SU-DHL-6 (cell line): ENCODE data around the gene AGO1.

ENCODE experiments used
- H2AFZ ChIP-seq: fragments of 200-600 bp; sonication (generic); 2 replicates; pipeline ENCODE4 v1.6.1; 2014; ENCODE audit warnings: low read depth, mild to moderate bottlenecking, moderate library complexity, mixed read lengths, antibody characterized with exemption, low read length; ENCODE audit not compliant: severe bottlenecking
- H3F3A ChIP-seq: fragments of 200-600 bp; shearing (Covaris generic); 2 replicates; pipeline ENCODE4 v1.6.0; 2016; ENCODE audit warnings: antibody characterized with exemption, mild to moderate bottlenecking; ENCODE audit not compliant: insufficient read depth
- H3K27ac ChIP-seq: fragments of 200-600 bp; sonication (generic); 2 replicates; pipeline ENCODE4 v1.5.1; 2016; ENCODE audit warnings: low read depth, mild to moderate bottlenecking, low read length, moderate library complexity, mixed read lengths
- H3K27me3 ChIP-seq: fragments of 200-600 bp; sonication (generic), shearing (Covaris generic); 2 replicates; pipeline ENCODE4 v1.6.0; 2014; ENCODE audit warnings: mild to moderate bottlenecking, low read length
- H3K36me3 ChIP-seq: fragments of 200-600 bp; sonication (generic); 2 replicates; pipeline ENCODE4 v1.6.1; 2014; ENCODE audit warnings: mild to moderate bottlenecking, low read length, mixed read lengths
- H3K4me2 ChIP-seq: fragments of 300-600, 200-600 bp; shearing (Covaris generic), sonication (generic); 2 replicates; pipeline ENCODE4 v1.6.0; 2014; ENCODE audit warnings: low read length, low read depth, mild to moderate bottlenecking; ENCODE audit not compliant: poor library complexity, severe bottlenecking
- H3K4me3 ChIP-seq: fragments of 200-600 bp; sonication (generic); 2 replicates; pipeline ENCODE4 v1.5.1; 2014; ENCODE audit warnings: antibody characterized with exemption, low read length, mild to moderate bottlenecking, mixed read lengths; ENCODE audit not compliant: insufficient read depth, poor library complexity, severe bottlenecking
- H3K79me2 ChIP-seq: fragments of 200-600 bp; sonication (generic); 2 replicates; pipeline ENCODE4 v1.6.1; 2014; ENCODE audit warnings: mild to moderate bottlenecking, low read length, moderate library complexity; ENCODE audit not compliant: insufficient read depth
- H3K9ac ChIP-seq: fragments of 200-600 bp; sonication (generic); 2 replicates; pipeline ENCODE4 v1.7.0; 2014; ENCODE audit warnings: mild to moderate bottlenecking, low read length
- H3K9me2 ChIP-seq: fragments of 200-600 bp; sonication (generic); replicated peaks from 2 replicates; pipeline ENCODE4 v1.6.1; 2014; ENCODE audit warnings: low read length; ENCODE audit not compliant: insufficient read depth
- H3K9me3 ChIP-seq: fragments of 200-600 bp; sonication (generic); 2 replicates; pipeline ENCODE4 v1.6.1; 2014; ENCODE audit warnings: low read length, mixed read lengths; ENCODE audit not compliant: insufficient read depth
- H4K20me1 ChIP-seq: fragments of 200-600 bp; sonication (generic); 2 replicates; pipeline ENCODE4 v1.6.1; 2014; ENCODE audit warnings: low read depth, mild to moderate bottlenecking, antibody characterized with exemption, low read length, moderate library complexity, mixed read lengths
- EZH2phosphoT487 ChIP-seq: fragments of 200-600 bp; sonication (generic), shearing (Covaris generic); conservative IDR thresholded peaks from 2 replicates; pipeline ENCODE4 v1.6.1; 2018; ENCODE audit warnings: mild to moderate bottlenecking, antibody characterized with exemption, low read length, moderate library complexity, mixed read lengths
- TF ChIP-seq, protein P1 (sequence below): fragments of 200-600 bp; sonication (generic); IDR thresholded peaks from one replicate; pipeline ENCODE4 v1.5.1; 2017; ENCODE audit warnings: antibody characterized with exemption, mild to moderate bottlenecking, low read length, moderate library complexity; ENCODE audit not compliant: insufficient read depth, poor library complexity, severe bottlenecking

The AGO1 gene

DNA sequence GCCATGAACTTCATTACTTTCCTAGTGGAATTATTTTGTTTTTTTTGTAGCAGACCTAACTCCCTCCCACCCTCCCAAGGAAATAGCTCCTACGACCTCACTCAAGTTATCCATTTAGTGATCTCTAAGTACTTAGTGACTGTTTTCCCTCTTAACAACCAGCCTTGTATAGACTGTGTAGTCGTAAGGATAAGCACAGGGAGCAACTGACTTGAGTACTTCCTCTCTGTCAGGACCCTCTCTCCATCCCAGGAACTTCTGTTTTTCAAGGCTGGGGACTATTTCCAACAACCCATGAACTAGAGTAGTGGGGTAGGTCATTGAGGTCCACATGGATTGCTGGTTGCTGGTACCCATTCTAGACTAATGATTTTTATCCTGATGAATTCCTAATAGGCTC lies 1.9 kb downstream of the AGO1 start:
- Histone ChIP-seq H3F3A (peaks cover 13% of the 10 kb centered on the region), H3K36me3 (no peaks in the 10 kb centered on the region), H3K4me2 (no peak overlapping the region), H3K9ac (no peak overlapping the region), H2AFZ (no peak overlapping the region), H3K79me2 (peaks cover 34% of the 10 kb centered on the region), H3K27ac (no peak overlapping the region), H3K4me3 (no peak overlapping the region), H3K27me3 (no peaks in the 10 kb centered on the region), H3K9me2 (no peaks in the 10 kb centered on the region), H4K20me1 (peaks cover 4% of the 10 kb centered on the region; the same call in 1 of the 2 replicates), H3K9me3 (no peaks in the 10 kb centered on the region)
- no peak for TF ChIP-seq EZH2phosphoT487
- TF ChIP-seq, protein P1, sequence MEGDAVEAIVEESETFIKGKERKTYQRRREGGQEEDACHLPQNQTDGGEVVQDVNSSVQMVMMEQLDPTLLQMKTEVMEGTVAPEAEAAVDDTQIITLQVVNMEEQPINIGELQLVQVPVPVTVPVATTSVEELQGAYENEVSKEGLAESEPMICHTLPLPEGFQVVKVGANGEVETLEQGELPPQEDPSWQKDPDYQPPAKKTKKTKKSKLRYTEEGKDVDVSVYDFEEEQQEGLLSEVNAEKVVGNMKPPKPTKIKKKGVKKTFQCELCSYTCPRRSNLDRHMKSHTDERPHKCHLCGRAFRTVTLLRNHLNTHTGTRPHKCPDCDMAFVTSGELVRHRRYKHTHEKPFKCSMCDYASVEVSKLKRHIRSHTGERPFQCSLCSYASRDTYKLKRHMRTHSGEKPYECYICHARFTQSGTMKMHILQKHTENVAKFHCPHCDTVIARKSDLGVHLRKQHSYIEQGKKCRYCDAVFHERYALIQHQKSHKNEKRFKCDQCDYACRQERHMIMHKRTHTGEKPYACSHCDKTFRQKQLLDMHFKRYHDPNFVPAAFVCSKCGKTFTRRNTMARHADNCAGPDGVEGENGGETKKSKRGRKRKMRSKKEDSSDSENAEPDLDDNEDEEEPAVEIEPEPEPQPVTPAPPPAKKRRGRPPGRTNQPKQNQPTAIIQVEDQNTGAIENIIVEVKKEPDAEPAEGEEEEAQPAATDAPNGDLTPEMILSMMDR, result no peak

DNA sequence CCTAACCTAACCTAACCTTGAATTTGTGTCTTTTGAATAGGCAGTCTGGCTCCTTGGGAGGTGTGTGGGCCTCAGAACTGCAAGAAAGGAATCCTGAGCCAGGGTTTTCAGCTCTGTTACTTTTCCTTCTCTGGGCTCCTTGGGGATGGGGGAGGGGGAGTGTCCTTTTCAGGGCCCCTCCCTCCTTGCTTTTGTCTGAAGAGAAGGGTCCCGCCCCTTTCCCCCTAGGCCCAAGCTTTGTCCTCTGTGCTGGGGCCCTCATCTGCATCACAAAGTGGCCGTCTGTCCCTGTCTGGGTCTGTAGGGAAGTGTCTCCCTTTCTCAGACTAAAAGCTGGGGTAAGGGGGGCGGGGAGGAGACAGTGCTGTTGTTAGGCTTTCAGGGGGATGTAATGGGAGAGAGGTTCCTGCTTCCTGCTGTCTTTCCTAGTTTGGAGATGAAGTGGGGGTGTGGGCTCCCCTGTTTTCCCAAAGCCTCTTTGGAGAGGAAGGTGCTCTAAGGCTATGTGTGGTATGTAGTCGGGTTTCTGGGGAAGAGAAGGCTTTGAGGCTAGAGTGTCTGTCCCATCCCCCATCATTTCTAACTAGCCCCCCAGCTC lies 3.1 kb downstream of the AGO1 start:
- Histone ChIP-seq H3K79me2 (peaks cover 34% of the 10 kb centered on the region), H2AFZ (no peak overlapping the region), H3F3A (peaks cover 13% of the 10 kb centered on the region), H3K36me3 (no peaks in the 10 kb centered on the region), H3K27ac (peak overlapping the region; percentile 46), H3K9me2 (no peaks in the 10 kb centered on the region), H4K20me1 (peaks cover 4% of the 10 kb centered on the region; the same call in 1 of the 2 replicates), H3K4me3 (no peak overlapping the region), H3K9ac (0 out of 2 replicates have a peak overlapping the region, but pooled peaks have one; percentile 6), H3K27me3 (no peaks in the 10 kb centered on the region), H3K9me3 (no peaks in the 10 kb centered on the region), H3K4me2 (peak overlapping the region; percentile 24)
- TF ChIP-seq, protein P1, result no peak
- TF ChIP-seq EZH2phosphoT487, result no peak

DNA sequence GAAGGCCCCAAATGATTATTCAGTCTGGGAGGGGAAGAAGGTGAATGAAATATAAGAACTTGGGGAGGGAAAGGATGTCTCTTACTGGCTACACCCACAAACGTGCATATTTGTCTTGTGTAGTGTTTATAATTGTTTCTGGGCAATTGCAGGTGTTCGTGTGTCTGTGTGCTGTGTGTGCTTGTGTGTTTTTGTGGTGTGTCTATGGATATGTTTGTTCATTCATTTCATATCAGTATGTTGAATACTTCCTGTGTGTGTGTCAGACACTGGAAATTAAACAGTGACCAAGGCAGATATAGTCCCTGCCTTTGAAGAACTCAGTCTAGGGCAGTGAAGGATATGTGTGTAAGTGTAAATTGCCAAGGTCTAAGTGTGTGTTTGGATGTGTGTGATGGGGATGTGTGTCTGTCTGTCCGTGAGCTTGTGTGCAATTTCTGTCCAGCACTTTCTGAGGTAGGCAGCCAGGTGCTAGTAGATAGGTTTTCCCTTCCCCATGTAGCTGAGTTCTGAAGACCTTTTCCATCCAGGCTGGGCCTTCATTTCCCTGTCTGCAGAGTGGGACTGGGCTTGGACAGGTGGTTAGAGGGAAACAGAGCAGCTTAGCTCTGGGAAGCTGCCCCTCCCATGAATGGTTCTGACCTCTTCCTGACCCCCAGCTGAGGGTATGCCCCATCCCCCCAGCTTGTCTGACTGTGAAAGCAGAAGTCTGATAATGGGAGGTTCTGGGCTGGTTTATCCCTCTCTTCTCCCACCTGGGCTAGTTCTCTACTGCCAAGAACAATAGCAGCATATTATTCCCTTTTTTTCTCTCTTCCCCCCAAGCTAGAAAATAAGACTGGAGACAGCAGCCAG lies 3.8 kb downstream of the AGO1 start:
- peaks cover 13% of the 10 kb centered on the region for H3F3A ChIP-seq
- H3K79me2 ChIP-seq, result peaks cover 34% of the 10 kb centered on the region
- H2AFZ ChIP-seq, result no peak overlapping the region
- no peaks in the 10 kb centered on the region for H3K9me2 ChIP-seq
- no peaks in the 10 kb centered on the region for H3K36me3 ChIP-seq
- peak overlapping the region; percentile 24 for H3K4me2 ChIP-seq
- no peak overlapping the region for H3K4me3 ChIP-seq
- peak overlapping the region; percentile 46 for H3K27ac ChIP-seq
- H3K9ac ChIP-seq, result 0 out of 2 replicates have a peak overlapping the region, but pooled peaks have one; percentile 6
- no peaks in the 10 kb centered on the region for H3K27me3 ChIP-seq
- TF ChIP-seq, protein P1, result no peak
- TF ChIP-seq EZH2phosphoT487, result no peak
- H3K9me3 ChIP-seq, result no peaks in the 10 kb centered on the region
- peaks cover 4% of the 10 kb centered on the region; the same call in 1 of the 2 replicates for H4K20me1 ChIP-seq
